Measurements from ENCODE around the gene BORCS8. TPM values are rescaled to one million over a fixed set of nuclear protein-coding genes. Genes with fewer than 3 reads are reported as not detected.
"Not testable (repeated sequence)": the region's sequence is repeated elsewhere in the genome, so short reads cannot be mapped to it uniquely, and the experiment has no call there.

Gene BORCS8
- total RNA-seq, 1 experiment from 2014 or later: 47.2 TPM

DNA sequence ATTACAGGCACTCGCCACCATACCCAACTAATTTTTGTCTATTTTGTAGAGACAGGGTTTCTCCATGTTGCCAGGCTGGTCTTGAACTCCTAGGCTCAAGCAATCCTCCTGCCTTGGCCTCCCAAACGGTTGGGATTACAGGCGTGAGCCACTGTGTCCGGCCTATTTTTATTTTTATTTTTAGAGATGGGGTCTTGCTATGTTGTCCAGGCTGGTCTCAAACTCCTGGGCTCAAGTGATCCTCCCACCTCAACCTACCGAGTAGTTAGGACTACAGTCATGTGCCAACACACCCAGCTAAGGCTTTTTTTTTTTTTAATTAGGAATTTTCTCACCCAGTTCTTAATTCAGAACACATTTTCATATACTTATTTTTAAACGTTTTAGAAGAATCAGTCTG is 56.2 kb downstream of the BORCS8 start:
- in situ Hi-C loops (cut with HindIII; ENCODE audit: low pct_unique_long_range_greater_than_20kb, low sequenced_read_pairs); DNase-seq (ENCODE audit: low read depth): not testable (repeated sequence)

DNA sequence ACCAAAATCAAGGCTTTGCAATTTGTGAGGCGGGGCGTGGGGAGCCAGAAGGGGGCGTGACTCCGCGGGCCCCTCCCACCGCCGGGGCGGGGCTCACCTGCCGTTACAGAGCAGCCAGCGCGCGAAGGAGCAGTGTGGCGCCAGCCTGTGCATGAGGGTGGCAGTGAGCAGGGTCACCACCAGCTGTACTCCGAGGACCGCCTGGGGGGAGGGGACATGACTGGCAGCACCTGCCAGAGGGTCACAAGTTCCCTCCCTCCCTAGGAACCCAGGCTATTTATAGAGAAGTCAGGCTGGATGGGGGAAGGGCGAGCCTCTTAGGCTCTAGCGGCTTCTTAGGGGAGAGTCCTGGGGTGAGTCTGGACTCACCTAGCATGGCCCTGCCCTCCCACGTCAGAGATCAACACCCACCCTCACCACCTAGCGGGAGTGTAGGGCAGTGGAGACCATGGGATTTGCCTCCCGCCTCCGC is 57.2 kb downstream of the BORCS8 start:
- in situ Hi-C loops (cut with HindIII; ENCODE audit: low pct_unique_long_range_greater_than_20kb, low sequenced_read_pairs): no loop called here
- no peak for DNase-seq (ENCODE audit: low read depth)

DNA sequence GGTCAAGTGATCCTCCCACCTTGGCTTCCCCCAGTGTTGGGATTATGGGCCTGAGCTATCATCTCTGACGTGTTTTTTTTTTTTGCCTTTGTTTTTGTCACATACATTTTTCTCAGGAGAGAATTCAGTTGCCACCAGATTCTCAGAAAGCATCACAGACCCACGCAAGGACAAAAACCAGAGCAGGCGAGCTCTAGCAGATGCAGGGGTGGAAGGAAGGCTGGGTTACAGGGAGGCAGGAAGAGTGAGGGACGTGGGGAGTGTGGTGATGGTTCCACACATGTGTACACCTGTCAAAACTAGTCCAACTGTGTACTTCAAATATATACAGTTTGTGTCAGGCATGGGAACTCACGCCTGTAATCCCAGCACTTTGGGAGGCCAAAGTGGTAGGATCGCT is 58.0 kb downstream of the BORCS8 start:
- in situ Hi-C loops (cut with HindIII; ENCODE audit: low pct_unique_long_range_greater_than_20kb, low sequenced_read_pairs): no loop called here
- no peak for DNase-seq (ENCODE audit: low read depth)

DNA sequence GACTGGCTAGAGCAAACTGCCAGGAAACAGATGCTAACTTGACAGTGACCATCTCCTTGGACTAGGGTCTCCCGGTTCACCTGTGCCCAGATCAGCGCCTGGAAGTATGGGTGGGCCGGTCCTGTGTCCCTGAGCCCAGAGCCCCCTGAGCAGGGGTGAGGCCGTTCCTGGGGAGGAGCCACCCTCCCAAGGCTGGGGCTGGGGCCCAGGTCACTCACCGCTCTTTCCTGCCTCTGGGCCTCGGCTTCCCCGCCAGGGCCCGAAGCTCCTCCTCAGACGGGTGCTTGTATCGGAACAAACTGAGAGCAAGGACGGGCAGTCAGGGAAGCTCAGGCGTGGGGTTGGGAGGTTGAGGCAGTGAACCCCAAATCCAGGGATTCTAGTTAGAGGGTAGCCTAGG is 59.0 kb downstream of the BORCS8 start:
- DNase-seq (ENCODE audit: low read depth): no peak
- in situ Hi-C loops (cut with HindIII; ENCODE audit: low pct_unique_long_range_greater_than_20kb, low sequenced_read_pairs): no loop called here

DNA sequence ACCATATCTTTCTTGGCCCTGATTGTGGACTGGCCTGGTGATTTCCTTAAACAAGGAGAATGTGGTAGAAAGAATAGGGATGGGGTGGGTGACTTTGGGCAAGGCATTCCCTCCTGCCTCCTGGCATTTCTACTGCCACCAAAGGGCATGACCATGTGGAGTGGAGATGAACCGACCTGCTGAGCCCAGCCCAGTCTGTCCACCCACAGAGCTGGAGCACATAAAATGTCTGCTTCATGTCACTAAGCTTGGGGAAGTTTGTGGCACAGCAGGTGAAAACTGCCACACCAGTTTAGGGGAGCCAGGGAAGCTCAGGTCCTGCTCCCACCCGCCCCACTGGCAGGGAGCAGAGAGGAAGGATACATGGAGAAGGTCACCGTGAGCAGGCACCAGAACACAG is 60.0 kb downstream of the BORCS8 start:
- DNase-seq (ENCODE audit: low read depth): no peak
- in situ Hi-C loops (cut with HindIII; ENCODE audit: low pct_unique_long_range_greater_than_20kb, low sequenced_read_pairs): no loop called here

Other genes with a start within 250 kb of the BORCS8 start
- gene SUGP2, start 158.6 kb downstream of the BORCS8 start, total RNA-seq (2014; rRNA removed; shearing (Covaris generic); ENCODE audit: low replicate concordance): 33.4 and 36.5 TPM in 2 replicates
- gene ARMC6, start 158.5 kb downstream of the BORCS8 start, total RNA-seq (2014; rRNA removed; shearing (Covaris generic); ENCODE audit: low replicate concordance): 84.8 and 99.9 TPM in 2 replicates
- 5.1 and 7.8 TPM in 2 replicates for gene SLC25A42, start 128.2 kb downstream of the BORCS8 start, total RNA-seq (2014; rRNA removed; shearing (Covaris generic); ENCODE audit: low replicate concordance)
- 32.3 and 34.1 TPM in 2 replicates for gene TMEM161A, start 53.7 kb downstream of the BORCS8 start, total RNA-seq (2014; rRNA removed; shearing (Covaris generic); ENCODE audit: low replicate concordance)
- 2.6 TPM in 1 of 2 replicates, not detected in the other for gene MEF2B, start 21.9 kb downstream of the BORCS8 start, total RNA-seq (2014; rRNA removed; shearing (Covaris generic); ENCODE audit: low replicate concordance)
- gene RFXANK, start 106 bp upstream of the BORCS8 start, total RNA-seq (2014; rRNA removed; shearing (Covaris generic); ENCODE audit: low replicate concordance): 81.8 and 96.2 TPM in 2 replicates
- 59.3 and 78.3 TPM in 2 replicates for gene NR2C2AP, start 11.3 kb upstream of the BORCS8 start, total RNA-seq (2014; rRNA removed; shearing (Covaris generic); ENCODE audit: low replicate concordance)
- not detected in 2 replicates for gene NCAN, start 19.8 kb upstream of the BORCS8 start, total RNA-seq (2014; rRNA removed; shearing (Covaris generic); ENCODE audit: low replicate concordance)
- gene TM6SF2, start 81.1 kb upstream of the BORCS8 start, total RNA-seq (2014; rRNA removed; shearing (Covaris generic); ENCODE audit: low replicate concordance): not detected in 2 replicates
- gene SUGP1, start 128.4 kb upstream of the BORCS8 start, total RNA-seq (2014; rRNA removed; shearing (Covaris generic); ENCODE audit: low replicate concordance): 19.2 and 30.8 TPM in 2 replicates
- gene MAU2, start 128.7 kb upstream of the BORCS8 start, total RNA-seq (2014; rRNA removed; shearing (Covaris generic); ENCODE audit: low replicate concordance): 13.0 and 36.3 TPM in 2 replicates
- 29.2 and 35.1 TPM in 2 replicates for gene GATAD2A, start 213.5 kb upstream of the BORCS8 start, total RNA-seq (2014; rRNA removed; shearing (Covaris generic); ENCODE audit: low replicate concordance)

Measured in Caki2 (cell line).